ENCODE data around the gene PLA2G3.
"Not testable (repeated sequence)": the region's sequence is repeated elsewhere in the genome, so short reads cannot be mapped to it uniquely, and the experiment has no call there.

The PLA2G3 gene

GRCh38 chr22:31100762-31101525 lies 39.4 kb downstream of the PLA2G3 start:
- no peak for DNase-seq (ENCODE audit: low read depth in 1 of 2, low spot score in 1 of 2)

DNA sequence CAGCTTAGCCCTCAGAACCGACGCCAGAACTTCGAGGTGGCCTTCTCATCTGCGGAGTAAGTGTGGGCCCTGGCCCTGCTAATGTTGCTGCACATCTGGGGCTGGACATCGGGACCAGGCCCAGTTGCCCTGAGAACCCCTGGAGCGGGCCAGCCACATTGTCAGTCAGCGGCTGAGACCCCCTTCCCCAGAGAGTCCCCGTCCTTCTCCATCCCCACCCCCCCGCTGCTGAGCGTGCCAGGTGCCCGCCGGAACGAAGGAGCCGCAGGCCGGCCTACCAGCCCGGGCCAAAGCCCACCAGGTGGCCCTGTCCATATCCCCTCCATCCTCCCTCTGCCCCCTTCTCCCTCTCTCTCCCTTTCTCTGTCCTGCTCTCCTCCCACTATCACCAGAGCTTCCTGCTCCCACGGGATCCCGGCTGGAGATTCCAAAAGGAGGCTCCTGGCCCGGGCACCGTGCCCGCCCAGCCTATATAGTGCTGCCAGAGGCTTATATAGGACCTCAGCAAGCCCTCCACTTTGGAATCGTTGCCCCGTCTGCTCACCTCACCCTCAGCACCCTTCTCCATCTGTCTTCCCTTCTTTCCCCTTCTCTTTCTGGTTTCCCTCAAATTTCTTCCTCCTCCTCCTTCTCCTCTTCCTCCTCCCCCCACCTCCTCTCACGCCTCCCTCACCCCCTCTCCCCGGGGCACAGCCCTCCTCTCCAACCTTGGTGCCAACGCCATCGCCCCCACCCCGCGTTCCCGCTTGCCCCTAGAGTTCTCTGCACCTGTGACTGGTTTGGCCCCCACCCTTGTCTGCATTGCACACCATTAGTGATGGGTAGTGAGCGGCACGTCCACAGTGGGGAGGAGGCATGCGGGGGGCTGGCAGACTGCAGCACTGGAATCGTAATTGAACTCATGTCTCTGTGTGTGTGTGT lies 40.2 kb downstream of the PLA2G3 start:
- no peak for DNase-seq (ENCODE audit: low read depth in 1 of 2, low spot score in 1 of 2)

DNA sequence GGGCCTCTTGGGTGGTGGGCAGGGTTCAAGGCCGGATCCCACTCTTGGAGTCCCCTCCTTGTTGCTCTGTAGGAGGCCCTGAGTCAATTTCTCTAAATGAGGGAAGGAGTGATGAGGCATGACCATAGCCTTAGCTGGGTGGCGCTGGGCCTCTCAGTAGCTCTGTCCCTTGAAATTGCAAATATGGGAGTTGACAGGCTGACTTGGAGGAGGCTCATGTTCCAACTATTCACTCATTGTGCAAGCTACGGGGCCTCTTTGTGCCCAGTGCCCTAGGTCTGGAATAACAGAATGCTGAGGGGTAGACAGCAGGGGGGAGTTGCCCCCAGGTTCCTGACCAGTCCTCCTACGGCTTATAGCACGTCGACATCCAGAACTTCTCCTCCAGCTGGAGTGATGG lies 40.9 kb downstream of the PLA2G3 start:
- no peak for DNase-seq (ENCODE audit: low read depth in 1 of 2, low spot score in 1 of 2)

DNA sequence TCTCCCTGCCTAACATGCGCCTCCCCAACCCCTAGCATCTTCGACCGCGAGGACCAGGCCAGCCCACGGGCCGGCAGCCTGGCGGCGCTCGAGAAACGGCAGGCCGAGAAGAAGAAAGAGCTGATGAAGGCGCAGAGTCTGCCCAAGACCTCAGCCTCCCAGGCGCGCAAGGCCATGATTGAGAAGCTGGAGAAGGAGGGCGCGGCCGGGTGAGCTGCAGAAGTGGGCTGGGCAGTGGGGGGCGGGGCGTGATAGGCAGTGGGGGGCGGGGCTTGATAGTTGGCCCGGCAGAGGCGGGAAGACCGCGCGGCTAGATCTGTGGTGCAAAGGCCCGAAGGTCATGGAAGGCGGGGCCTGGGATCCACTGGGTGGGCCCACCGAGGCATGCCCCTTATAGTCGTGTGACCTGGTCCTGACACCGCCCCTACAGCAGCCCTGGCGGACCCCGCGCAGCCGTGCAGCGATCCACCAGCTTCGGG lies 41.6 kb downstream of the PLA2G3 start:
- DNase-seq (ENCODE audit: low read depth in 1 of 2, low spot score in 1 of 2): no peak

- DNase-seq (ENCODE audit: low read depth in 1 of 2, low spot score in 1 of 2): no peak
Measured at GRCh38 chr22:31097941-31098631, 42.2 kb downstream of the PLA2G3 start.

GRCh38 chr22:31097539-31097938 lies 42.8 kb downstream of the PLA2G3 start:
- not testable (repeated sequence) for DNase-seq (ENCODE audit: low read depth in 1 of 2, low spot score in 1 of 2)

DNA sequence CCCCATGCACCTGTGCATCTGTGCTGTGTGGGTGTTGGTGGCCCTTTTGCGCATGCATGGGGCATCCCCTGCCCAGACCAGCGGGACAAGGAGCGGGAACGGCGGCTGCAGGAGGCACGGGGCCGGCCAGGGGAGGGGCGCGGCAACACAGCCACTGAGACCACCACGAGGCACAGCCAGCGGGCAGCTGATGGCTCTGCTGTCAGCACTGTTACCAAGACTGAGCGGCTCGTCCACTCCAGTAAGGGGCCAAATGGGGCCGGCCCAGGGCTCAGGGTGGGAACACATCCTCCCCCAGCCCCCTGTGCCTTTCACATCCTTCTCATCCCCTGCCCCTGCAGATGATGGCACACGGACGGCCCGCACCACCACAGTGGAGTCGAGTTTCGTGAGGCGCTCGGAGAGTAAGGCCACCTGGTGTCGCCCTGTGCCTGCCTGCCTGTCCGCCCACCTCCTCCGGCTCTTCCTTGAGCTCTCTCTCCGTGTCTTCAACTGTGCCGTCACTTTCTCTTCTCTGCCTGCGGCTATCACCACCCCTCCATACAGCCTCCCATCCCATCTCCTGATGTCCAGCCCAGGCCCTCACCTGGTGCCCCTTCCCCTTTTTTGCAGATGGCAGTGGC lies 43.5 kb downstream of the PLA2G3 start:
- DNase-seq (ENCODE audit: low read depth in 1 of 2, low spot score in 1 of 2): no peak

DNA sequence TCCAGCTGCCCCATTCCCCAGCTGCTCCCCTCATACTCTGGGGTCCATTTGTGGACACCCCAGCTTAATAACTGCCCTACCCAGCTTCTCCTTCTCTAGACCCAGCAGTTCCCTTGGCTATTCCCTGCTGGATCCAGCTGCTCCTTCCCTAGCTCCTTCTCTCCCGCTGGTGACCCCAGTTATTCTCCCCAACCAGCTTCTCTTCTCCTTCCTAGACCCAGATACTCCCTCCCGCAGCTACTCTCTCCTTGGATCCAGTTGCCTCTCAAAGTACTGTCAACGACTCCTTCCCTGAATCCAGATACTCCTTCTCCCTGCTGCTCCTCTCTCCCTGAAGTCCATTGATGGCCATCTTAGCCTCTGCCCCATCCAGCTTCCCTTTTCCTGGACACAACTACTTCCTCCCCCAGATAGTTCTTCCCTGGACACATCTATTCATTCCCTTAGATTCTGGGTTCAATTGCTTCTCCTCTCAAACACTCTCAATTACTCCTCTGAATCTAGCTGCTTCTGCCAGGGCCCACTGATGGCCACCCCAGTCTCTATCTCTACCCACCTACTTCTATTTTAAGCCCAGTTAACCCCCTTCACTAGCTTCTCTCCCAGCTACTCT lies 44.6 kb downstream of the PLA2G3 start:
- DNase-seq (ENCODE audit: low read depth in 1 of 2, low spot score in 1 of 2): no peak

DNA sequence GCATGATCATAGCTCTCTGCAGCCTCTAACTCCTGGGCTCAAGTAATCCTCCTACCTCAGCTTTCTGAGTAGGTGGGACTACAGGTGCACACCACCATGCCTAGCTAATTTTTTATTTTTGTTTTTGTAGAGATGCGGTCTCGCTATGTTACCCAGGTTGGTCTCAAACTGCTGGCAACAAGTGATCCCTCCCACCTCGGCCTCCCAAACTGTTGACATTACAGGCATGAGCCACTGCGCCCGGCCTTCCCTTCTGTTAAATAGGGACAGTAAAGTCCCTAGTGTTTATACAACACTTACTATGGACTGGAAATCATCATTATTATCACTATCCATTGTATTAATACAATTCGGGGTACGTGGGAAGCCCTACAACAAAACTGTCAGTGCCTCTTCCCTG lies 45.6 kb downstream of the PLA2G3 start:
- DNase-seq (ENCODE audit: low read depth in 1 of 2, low spot score in 1 of 2): no peak

DNA sequence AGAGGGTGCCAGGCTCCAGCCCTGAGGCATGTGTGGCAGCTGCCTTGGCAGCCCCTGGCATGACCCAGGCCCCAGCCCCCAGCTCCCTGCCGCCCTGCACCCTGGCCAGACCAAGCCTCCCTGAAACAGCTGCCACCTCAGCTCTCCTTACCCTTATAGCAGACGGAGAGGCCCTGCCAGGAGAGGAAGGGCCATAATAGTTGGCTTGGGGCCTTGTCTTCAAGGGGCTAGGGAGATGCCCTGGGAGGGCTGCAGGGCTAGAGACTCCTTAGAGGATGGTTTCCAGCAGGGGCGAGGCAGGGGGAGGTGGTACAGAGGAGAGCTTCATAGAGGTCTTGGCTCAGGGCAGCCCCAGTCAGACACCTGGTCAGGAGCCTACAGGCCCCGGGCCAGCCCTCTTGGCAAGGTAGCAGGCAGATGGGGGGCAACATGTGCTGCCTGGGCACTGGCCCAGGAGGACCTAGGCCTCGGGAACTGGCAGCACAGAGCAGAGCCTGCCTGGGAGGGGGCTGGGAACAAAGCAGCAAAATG lies 46.2 kb downstream of the PLA2G3 start:
- DNase-seq (ENCODE audit: low read depth in 1 of 2, low spot score in 1 of 2): no peak

DNA sequence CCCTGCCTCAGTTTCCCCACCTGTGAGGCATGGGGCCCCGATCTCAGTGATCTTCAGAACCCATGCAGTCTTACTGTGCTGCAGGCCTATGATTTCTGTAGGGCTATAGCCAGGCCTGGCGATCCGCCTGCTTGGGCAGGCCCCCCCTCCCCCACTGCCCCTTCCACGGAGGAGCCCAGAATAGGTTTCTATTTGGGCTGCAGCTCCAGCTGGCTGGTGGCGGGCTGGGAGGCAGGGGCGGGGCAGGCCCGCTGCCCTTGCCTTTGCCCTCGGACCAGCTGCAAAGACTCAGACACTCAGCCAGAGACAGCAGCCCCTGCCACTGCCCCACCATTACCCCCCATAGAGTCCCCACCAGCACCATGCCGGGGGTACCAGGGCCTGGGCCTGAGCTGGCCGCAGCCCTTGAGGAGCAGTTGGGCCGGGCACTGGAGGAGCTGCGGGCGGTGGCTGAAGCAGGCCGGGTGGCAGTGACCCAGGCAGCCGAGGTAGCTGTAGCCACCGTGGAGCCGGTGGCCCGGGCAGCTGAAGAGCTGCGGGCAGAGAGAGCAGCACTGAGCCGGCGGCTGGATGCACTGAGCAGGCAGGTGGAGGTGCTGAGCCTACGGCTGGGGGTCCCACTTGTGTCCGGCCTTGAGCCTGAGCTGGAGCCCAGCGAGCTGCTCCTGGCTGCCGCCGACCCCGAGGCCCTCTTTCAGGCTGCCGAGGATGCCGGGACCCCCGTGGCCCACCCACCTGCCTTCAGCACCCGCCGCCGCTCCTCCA lies 47.0 kb downstream of the PLA2G3 start:
- DNase-seq (ENCODE audit: low read depth in 1 of 2, low spot score in 1 of 2): no peak

DNA sequence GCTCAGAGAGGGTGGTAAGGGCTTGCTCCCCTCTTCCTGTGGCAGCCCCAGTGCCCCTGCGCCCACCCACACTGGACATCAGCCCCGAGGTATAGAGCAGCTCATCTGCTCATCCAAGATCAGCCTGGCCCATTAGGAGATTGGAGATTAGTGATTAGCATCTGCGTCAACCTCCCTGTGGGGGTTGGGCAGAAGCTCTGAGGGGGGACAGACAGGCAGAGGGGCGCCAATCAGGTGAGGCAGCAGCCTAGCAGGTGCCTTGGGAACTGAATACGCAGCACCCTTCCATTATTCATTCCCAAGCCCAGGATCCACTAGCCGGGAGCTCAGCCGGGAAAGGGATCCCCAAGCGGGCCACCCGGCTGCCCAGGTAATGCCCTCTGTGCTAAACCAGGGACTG lies 48.1 kb downstream of the PLA2G3 start:
- DNase-seq (ENCODE audit: low read depth in 1 of 2, low spot score in 1 of 2): no peak

GRCh38 chr22:31091106-31091975 lies 49.0 kb downstream of the PLA2G3 start:
- no peak for DNase-seq (ENCODE audit: low read depth in 1 of 2, low spot score in 1 of 2)

DNA sequence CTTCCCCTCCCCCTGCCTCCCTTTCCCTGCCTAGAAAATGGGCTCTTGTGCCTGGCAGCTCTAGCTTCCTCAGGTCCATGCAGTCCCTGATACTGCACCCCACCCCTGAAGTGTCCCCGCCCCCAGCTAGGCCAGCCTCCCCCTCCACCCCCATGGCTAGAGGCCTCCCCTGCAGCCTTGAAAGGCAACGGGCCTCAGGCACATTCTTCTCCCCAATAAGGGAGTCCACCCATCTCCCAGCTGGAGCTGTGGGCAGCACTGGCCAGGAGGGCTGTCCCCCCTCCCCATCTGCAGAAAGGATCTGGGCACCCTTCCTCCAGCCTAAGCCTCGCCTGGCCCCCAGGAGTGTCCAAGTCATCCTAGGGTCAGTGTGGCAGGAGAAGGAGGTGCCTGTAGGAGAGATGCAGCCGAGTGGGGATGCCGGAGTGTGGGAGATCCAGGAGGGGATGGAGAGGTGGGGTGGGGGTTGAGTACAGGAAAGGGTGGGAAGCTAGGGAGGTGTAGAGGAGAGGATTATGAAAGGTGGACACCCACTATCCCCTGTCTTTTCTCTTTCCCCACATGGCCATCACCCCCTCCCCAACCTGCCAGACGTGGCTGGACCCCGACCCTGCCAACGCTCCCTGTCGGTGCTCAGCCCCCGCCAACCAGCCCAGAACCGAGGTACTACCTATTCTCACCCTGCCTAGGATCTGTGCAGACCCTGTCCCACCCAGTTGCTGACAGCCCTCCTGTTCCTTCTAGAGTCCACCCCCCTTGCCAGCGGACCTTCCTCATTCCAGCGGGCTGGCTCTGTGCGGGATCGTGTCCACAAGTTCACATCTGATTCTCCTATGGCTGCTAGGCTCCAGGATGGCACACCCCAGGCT lies 49.9 kb downstream of the PLA2G3 start:
- no peak for DNase-seq (ENCODE audit: low read depth in 1 of 2, low spot score in 1 of 2)

GRCh38 chr22:31089160-31090100 lies 50.9 kb downstream of the PLA2G3 start:
- no peak for DNase-seq (ENCODE audit: low read depth in 1 of 2, low spot score in 1 of 2)

DNA sequence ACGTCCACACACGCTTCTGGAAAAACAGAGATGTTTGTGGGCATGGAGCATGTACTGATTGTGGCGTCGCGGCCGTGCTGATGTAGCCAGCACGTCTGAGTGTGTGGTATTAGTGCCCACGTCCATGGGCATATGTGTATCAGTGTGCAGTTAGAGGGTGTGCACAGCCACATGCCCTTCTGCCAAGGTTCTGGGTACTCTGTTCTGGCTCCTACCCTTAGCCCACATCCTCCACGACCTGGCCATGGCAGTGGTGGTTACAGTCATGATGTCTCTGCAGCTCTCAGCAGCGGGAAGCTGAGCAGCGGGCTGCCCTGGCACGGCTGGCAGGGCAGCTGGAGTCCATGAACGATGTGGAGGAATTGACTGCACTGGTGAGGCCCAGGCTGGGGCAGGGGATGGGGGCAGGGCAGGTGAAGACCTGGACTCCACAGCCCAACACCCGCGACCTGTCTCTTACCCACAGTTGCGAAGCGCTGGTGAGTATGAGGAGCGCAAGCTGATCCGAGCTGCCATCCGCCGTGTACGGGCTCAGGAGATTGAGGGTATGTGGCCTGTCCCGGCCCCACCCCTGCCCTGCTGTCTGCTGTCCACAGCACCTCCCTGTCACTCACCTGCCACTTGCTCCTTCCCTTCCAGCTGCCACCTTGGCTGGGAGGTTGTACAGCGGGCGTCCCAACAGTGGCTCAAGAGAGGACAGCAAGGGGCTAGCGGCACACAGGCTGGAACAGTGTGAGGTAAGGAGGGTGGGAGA lies 51.9 kb downstream of the PLA2G3 start:
- DNase-seq (ENCODE audit: low read depth in 1 of 2, low spot score in 1 of 2): no peak
